ENCODE measurements around the gene MAGI1. TPM values are rescaled to one million over a fixed set of nuclear protein-coding genes. Genes with fewer than 3 reads are reported as not detected.

The MAGI1 gene
- total RNA-seq, 1 experiment from 2014 or later, result 58.2 TPM

DNA sequence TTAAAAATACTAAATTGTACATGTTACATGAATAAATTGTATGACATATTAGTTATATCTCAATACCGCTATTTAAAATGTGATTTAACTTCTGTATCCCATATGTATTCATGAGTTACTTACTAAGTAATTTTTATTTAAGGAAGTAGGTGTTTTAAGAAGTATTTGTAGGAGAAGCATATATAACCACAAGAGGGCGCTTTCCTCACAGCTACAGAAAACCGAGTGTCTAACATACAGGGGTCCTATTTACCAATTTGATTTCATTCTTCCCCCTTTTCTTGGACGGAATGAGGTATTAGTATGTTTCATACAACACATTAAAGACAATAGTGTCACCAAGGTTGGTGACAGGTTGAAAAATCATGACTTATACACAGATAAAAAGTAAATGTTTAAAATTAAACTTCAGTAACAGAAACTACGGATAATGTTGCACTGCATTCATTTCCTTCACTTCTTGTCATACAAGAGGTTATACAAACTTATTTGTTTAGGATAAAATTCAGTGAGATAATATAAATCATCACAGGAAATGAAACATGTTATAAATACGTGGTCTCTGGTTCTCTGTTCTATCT is 253.6 kb downstream of the MAGI1 start:
- no peak for DNase-seq (ENCODE audit: low spot score)
- Mint-ChIP-seq H3K36me3 (no peaks in the 10 kb centered on the region), H3K27me3 (ENCODE audit: low read depth) (no peaks in the 10 kb centered on the region), H3K4me1 (peaks cover 19% of the 10 kb centered on the region), H3K9me3 (peaks cover 5% of the 10 kb centered on the region; the same call in 1 of the 2 replicates), H3K27ac (no peak overlapping the region), H3K4me3 (no peak overlapping the region)
- ChIA-PET POLR2A (no interaction called here), CTCF (interaction anchor here (0.6 to 1.1 kb wide), 4 partner anchors 13 to 451 kb away, joined by 3 to 4 read pairs (median 4); no protein-coding TSS in a partner anchor)
- TF ChIP-seq, protein P1, sequence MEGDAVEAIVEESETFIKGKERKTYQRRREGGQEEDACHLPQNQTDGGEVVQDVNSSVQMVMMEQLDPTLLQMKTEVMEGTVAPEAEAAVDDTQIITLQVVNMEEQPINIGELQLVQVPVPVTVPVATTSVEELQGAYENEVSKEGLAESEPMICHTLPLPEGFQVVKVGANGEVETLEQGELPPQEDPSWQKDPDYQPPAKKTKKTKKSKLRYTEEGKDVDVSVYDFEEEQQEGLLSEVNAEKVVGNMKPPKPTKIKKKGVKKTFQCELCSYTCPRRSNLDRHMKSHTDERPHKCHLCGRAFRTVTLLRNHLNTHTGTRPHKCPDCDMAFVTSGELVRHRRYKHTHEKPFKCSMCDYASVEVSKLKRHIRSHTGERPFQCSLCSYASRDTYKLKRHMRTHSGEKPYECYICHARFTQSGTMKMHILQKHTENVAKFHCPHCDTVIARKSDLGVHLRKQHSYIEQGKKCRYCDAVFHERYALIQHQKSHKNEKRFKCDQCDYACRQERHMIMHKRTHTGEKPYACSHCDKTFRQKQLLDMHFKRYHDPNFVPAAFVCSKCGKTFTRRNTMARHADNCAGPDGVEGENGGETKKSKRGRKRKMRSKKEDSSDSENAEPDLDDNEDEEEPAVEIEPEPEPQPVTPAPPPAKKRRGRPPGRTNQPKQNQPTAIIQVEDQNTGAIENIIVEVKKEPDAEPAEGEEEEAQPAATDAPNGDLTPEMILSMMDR (IDR thresholded peaks at IDR 0.05), result peak; percentile 60
- TF ChIP-seq SOX15 (CRISPR knock-in tag; IDR thresholded peaks at IDR 0.05) (no peak), EMX1 (CRISPR knock-in tag; IDR thresholded peaks at IDR 0.05) (no peak)
- ATAC-seq, result no peak; the same call in 1 of the 2 replicates

DNA sequence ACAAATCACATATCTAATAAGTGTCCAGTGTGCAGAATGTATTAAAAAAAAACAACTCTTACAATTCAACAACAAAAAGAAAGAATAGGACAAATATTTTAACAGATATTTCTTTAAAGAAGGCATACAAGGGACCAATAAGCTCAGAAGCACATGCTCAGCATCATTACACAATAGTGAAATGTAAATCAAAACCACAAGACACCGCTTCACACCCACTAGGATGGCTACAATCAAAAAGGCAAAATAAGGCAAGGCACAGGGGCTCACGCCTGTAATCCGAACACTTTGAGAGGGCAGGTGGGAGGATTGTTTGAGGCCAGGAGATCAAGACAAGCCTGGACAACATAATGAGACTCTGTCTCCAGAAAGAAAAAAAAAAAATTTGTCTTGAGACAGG is 255.6 kb downstream of the MAGI1 start:
- Mint-ChIP-seq H3K4me3 (no peak overlapping the region), H3K27me3 (ENCODE audit: low read depth) (no peaks in the 10 kb centered on the region), H3K27ac (no peak overlapping the region), H3K36me3 (no peaks in the 10 kb centered on the region), H3K9me3 (peaks cover 5% of the 10 kb centered on the region; the same call in 1 of the 2 replicates), H3K4me1 (peaks cover 32% of the 10 kb centered on the region)
- DNase-seq (ENCODE audit: low spot score) (no peak), ATAC-seq (no peak)
- POLR2A ChIA-PET, result no interaction called here
- CTCF ChIA-PET, result interaction anchor here (0.6 to 0.7 kb wide), 2 partner anchors 294 to 354 kb away, joined by 3 read pairs; no protein-coding TSS in a partner anchor
- TF ChIP-seq TEAD1 (CRISPR knock-in tag; IDR thresholded peaks at IDR 0.05) (no peak), MYBL2 (CRISPR knock-in tag; IDR thresholded peaks at IDR 0.05) (no peak), ZNF263 (CRISPR knock-in tag; IDR thresholded peaks at IDR 0.05; ENCODE audit: low read depth) (no peak), CBFB (CRISPR knock-in tag; IDR thresholded peaks at IDR 0.05; ENCODE audit: low read depth) (no peak), SMAD3 (CRISPR knock-in tag; IDR thresholded peaks at IDR 0.05; ENCODE audit: borderline replicate concordance) (no peak)
- TF ChIP-seq, protein P2, sequence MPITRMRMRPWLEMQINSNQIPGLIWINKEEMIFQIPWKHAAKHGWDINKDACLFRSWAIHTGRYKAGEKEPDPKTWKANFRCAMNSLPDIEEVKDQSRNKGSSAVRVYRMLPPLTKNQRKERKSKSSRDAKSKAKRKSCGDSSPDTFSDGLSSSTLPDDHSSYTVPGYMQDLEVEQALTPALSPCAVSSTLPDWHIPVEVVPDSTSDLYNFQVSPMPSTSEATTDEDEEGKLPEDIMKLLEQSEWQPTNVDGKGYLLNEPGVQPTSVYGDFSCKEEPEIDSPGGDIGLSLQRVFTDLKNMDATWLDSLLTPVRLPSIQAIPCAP (CRISPR knock-in tag; IDR thresholded peaks at IDR 0.05), result no peak
- TF ChIP-seq, protein P3, sequence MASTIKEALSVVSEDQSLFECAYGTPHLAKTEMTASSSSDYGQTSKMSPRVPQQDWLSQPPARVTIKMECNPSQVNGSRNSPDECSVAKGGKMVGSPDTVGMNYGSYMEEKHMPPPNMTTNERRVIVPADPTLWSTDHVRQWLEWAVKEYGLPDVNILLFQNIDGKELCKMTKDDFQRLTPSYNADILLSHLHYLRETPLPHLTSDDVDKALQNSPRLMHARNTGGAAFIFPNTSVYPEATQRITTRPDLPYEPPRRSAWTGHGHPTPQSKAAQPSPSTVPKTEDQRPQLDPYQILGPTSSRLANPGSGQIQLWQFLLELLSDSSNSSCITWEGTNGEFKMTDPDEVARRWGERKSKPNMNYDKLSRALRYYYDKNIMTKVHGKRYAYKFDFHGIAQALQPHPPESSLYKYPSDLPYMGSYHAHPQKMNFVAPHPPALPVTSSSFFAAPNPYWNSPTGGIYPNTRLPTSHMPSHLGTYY (CRISPR knock-in tag; IDR thresholded peaks at IDR 0.05), result no peak

DNA sequence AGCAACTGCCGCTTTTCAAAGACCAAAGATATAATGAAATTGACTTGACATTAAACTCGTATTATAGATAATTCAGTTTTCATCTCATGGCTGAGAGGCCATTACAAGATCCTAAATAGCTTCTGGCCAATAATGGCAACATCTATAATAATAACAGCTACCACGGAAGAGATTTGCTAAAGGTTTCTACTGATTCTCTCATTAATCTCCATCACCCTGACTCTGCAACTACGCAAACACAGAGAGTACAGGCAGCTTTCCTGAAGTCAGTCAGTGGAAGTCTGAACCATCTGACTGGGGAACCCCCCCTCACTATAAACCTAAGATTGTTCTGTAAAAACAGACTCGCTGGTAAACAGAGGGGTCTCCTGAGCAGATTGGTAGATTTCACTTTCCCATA is 257.1 kb downstream of the MAGI1 start:
- no peak overlapping the region for H3K27ac Mint-ChIP-seq
- no peaks in the 10 kb centered on the region for H3K36me3 Mint-ChIP-seq
- TF ChIP-seq, protein P4, sequence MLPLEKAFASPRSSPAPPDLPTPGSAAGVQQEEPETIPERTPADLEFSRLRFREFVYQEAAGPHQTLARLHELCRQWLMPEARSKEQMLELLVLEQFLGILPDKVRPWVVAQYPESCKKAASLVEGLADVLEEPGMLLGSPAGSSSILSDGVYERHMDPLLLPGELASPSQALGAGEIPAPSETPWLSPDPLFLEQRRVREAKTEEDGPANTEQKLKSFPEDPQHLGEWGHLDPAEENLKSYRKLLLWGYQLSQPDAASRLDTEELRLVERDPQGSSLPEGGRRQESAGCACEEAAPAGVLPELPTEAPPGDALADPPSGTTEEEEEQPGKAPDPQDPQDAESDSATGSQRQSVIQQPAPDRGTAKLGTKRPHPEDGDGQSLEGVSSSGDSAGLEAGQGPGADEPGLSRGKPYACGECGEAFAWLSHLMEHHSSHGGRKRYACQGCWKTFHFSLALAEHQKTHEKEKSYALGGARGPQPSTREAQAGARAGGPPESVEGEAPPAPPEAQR (CRISPR knock-in tag; IDR thresholded peaks at IDR 0.05), result no peak
- TF ChIP-seq, protein P5, sequence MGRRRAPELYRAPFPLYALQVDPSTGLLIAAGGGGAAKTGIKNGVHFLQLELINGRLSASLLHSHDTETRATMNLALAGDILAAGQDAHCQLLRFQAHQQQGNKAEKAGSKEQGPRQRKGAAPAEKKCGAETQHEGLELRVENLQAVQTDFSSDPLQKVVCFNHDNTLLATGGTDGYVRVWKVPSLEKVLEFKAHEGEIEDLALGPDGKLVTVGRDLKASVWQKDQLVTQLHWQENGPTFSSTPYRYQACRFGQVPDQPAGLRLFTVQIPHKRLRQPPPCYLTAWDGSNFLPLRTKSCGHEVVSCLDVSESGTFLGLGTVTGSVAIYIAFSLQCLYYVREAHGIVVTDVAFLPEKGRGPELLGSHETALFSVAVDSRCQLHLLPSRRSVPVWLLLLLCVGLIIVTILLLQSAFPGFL (CRISPR knock-in tag; IDR thresholded peaks at IDR 0.05; ENCODE audit: borderline replicate concordance), result no peak
- TF ChIP-seq ZNF121 (CRISPR knock-in tag; IDR thresholded peaks at IDR 0.05) (no peak), MXD4 (CRISPR knock-in tag; IDR thresholded peaks at IDR 0.05; ENCODE audit: borderline replicate concordance) (no peak), ZNF219 (CRISPR knock-in tag; IDR thresholded peaks at IDR 0.05; ENCODE audit: borderline replicate concordance) (no peak)
- TF ChIP-seq, protein P6, sequence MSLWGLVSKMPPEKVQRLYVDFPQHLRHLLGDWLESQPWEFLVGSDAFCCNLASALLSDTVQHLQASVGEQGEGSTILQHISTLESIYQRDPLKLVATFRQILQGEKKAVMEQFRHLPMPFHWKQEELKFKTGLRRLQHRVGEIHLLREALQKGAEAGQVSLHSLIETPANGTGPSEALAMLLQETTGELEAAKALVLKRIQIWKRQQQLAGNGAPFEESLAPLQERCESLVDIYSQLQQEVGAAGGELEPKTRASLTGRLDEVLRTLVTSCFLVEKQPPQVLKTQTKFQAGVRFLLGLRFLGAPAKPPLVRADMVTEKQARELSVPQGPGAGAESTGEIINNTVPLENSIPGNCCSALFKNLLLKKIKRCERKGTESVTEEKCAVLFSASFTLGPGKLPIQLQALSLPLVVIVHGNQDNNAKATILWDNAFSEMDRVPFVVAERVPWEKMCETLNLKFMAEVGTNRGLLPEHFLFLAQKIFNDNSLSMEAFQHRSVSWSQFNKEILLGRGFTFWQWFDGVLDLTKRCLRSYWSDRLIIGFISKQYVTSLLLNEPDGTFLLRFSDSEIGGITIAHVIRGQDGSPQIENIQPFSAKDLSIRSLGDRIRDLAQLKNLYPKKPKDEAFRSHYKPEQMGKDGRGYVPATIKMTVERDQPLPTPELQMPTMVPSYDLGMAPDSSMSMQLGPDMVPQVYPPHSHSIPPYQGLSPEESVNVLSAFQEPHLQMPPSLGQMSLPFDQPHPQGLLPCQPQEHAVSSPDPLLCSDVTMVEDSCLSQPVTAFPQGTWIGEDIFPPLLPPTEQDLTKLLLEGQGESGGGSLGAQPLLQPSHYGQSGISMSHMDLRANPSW (CRISPR knock-in tag; conservative IDR thresholded peaks at IDR 0.05; ENCODE audit: low read depth), result no peak
- TF ChIP-seq, protein P1 (IDR thresholded peaks at IDR 0.05), result no peak
- TF ChIP-seq, protein P7, sequence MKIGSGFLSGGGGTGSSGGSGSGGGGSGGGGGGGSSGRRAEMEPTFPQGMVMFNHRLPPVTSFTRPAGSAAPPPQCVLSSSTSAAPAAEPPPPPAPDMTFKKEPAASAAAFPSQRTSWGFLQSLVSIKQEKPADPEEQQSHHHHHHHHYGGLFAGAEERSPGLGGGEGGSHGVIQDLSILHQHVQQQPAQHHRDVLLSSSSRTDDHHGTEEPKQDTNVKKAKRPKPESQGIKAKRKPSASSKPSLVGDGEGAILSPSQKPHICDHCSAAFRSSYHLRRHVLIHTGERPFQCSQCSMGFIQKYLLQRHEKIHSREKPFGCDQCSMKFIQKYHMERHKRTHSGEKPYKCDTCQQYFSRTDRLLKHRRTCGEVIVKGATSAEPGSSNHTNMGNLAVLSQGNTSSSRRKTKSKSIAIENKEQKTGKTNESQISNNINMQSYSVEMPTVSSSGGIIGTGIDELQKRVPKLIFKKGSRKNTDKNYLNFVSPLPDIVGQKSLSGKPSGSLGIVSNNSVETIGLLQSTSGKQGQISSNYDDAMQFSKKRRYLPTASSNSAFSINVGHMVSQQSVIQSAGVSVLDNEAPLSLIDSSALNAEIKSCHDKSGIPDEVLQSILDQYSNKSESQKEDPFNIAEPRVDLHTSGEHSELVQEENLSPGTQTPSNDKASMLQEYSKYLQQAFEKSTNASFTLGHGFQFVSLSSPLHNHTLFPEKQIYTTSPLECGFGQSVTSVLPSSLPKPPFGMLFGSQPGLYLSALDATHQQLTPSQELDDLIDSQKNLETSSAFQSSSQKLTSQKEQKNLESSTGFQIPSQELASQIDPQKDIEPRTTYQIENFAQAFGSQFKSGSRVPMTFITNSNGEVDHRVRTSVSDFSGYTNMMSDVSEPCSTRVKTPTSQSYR (CRISPR knock-in tag; IDR thresholded peaks at IDR 0.05), result no peak
- DNase-seq (ENCODE audit: low spot score) (no peak), ATAC-seq (no peak)
- H3K27me3 Mint-ChIP-seq (ENCODE audit: low read depth), result no peaks in the 10 kb centered on the region
- POLR2A ChIA-PET, result no interaction called here
- CTCF ChIA-PET, result no interaction called here
- H3K4me1 Mint-ChIP-seq, result peaks cover 25% of the 10 kb centered on the region
- H3K9me3 Mint-ChIP-seq, result no peaks in the 10 kb centered on the region
- H3K4me3 Mint-ChIP-seq, result no peak overlapping the region

Data from WTC11 (cell line).